Measurements from ENCODE around the gene ZNF260. TPM values are rescaled to one million over a fixed set of nuclear protein-coding genes. Genes with fewer than 3 reads are reported as not detected.

ZNF260 gene
- total and polyA plus RNA-seq, 2 of the 13 experiments (the other 11 are each of a cell fraction or from before 2014, with no cell fraction given): 2.8 to 10.5 TPM

DNA sequence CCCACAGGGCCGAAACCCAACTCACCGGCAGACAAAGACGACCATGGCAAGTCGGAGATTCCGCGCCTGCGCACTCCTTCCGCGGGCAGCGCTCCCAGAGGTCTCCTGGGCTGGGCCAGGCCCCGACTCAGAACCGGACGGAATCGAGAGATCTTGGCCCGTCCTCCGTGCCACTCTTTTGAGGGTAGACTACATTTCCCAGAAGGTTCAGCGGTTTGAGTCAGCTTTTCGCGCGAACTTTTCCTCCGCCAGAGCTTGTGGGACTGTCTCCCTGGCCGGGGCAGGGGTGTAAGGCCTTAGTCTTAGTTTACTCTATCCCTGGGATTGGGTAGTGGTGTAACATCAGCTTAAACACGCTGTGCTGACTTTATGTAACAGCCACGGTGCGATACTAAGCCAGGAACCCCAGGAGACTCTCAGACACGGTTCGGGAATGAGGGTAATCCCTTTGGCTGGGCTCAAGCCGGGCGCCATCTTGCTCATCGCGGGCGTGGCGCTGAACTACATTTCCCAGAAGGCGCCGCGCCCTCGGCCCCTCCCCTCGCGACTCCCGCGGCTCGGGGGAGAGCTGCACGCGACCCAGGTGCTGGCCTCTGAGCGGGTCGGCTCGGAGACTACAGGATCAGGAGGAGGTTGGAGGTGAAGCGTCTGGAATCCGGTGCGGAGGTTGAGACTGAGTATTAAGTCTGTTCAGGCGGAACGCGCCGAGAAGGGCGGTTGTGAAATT lies at the start of gene ZNF260 (continued):
- TF ChIP-seq, protein P1, sequence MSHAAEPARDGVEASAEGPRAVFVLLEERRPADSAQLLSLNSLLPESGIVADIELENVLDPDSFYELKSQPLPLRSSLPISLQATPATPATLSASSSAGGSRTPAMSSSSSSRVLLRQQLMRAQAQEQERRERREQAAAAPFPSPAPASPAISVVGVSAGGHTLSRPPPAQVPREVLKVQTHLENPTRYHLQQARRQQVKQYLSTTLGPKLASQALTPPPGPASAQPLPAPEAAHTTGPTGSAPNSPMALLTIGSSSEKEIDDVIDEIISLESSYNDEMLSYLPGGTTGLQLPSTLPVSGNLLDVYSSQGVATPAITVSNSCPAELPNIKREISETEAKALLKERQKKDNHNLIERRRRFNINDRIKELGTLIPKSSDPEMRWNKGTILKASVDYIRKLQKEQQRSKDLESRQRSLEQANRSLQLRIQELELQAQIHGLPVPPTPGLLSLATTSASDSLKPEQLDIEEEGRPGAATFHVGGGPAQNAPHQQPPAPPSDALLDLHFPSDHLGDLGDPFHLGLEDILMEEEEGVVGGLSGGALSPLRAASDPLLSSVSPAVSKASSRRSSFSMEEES (CRISPR knock-in tag; IDR thresholded peaks at IDR 0.05): no peak
- TF ChIP-seq POLR2A (IDR thresholded peaks at IDR 0.05; ENCODE audit: insufficient read depth in 1 of 2, low read depth in 2 of 2, low read length in 2 of 2): peak; percentile 77 to 90
- TF ChIP-seq SATB2 (CRISPR knock-in tag; IDR thresholded peaks at IDR 0.05): no peak
- TF ChIP-seq ZNF333 (CRISPR knock-in tag; IDR thresholded peaks at IDR 0.05; ENCODE audit: borderline replicate concordance): peak; percentile 88
- TF ChIP-seq, protein P2, sequence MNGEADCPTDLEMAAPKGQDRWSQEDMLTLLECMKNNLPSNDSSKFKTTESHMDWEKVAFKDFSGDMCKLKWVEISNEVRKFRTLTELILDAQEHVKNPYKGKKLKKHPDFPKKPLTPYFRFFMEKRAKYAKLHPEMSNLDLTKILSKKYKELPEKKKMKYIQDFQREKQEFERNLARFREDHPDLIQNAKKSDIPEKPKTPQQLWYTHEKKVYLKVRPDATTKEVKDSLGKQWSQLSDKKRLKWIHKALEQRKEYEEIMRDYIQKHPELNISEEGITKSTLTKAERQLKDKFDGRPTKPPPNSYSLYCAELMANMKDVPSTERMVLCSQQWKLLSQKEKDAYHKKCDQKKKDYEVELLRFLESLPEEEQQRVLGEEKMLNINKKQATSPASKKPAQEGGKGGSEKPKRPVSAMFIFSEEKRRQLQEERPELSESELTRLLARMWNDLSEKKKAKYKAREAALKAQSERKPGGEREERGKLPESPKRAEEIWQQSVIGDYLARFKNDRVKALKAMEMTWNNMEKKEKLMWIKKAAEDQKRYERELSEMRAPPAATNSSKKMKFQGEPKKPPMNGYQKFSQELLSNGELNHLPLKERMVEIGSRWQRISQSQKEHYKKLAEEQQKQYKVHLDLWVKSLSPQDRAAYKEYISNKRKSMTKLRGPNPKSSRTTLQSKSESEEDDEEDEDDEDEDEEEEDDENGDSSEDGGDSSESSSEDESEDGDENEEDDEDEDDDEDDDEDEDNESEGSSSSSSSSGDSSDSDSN (CRISPR knock-in tag; IDR thresholded peaks at IDR 0.05): peak; percentile 43; the same call in 1 of the 2 replicates
- TF ChIP-seq ZNF878 (CRISPR knock-in tag; IDR thresholded peaks at IDR 0.05): no peak
- peak; percentile 91 for TF ChIP-seq ATF1 (CRISPR knock-in tag; IDR thresholded peaks at IDR 0.05)
- TF ChIP-seq KDM2A (CRISPR knock-in tag; IDR thresholded peaks at IDR 0.05; ENCODE audit: borderline replicate concordance, low read depth): peak; percentile 74; the same call in 1 of the 2 replicates
- 0 out of 2 replicates have a peak, but pooled peaks have one; percentile 20 for TF ChIP-seq PAWR (CRISPR knock-in tag; IDR thresholded peaks at IDR 0.05; ENCODE audit: borderline replicate concordance)
- TF ChIP-seq ZNF782 (CRISPR knock-in tag; IDR thresholded peaks at IDR 0.05; ENCODE audit: borderline replicate concordance): peak; percentile 78; the same call in 1 of the 2 replicates
- TF ChIP-seq, protein P3, sequence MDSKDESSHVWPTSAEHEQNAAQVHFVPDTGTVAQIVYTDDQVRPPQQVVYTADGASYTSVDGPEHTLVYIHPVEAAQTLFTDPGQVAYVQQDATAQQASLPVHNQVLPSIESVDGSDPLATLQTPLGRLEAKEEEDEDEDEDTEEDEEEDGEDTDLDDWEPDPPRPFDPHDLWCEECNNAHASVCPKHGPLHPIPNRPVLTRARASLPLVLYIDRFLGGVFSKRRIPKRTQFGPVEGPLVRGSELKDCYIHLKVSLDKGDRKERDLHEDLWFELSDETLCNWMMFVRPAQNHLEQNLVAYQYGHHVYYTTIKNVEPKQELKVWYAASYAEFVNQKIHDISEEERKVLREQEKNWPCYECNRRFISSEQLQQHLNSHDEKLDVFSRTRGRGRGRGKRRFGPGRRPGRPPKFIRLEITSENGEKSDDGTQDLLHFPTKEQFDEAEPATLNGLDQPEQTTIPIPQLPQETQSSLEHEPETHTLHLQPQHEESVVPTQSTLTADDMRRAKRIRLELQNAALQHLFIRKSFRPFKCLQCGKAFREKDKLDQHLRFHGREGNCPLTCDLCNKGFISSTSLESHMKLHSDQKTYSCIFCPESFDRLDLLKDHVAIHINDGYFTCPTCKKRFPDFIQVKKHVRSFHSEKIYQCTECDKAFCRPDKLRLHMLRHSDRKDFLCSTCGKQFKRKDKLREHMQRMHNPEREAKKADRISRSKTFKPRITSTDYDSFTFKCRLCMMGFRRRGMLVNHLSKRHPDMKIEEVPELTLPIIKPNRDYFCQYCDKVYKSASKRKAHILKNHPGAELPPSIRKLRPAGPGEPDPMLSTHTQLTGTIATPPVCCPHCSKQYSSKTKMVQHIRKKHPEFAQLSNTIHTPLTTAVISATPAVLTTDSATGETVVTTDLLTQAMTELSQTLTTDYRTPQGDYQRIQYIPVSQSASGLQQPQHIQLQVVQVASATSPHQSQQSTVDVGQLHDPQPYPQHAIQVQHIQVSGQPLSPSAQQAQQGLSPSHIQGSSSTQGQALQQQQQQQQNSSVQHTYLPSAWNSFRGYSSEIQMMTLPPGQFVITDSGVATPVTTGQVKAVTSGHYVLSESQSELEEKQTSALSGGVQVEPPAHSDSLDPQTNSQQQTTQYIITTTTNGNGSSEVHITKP (CRISPR knock-in tag; IDR thresholded peaks at IDR 0.05; ENCODE audit: low read depth): no peak
- TF ChIP-seq ZNF501 (CRISPR knock-in tag; IDR thresholded peaks at IDR 0.05): peak; percentile 95
- TF ChIP-seq, protein P4, sequence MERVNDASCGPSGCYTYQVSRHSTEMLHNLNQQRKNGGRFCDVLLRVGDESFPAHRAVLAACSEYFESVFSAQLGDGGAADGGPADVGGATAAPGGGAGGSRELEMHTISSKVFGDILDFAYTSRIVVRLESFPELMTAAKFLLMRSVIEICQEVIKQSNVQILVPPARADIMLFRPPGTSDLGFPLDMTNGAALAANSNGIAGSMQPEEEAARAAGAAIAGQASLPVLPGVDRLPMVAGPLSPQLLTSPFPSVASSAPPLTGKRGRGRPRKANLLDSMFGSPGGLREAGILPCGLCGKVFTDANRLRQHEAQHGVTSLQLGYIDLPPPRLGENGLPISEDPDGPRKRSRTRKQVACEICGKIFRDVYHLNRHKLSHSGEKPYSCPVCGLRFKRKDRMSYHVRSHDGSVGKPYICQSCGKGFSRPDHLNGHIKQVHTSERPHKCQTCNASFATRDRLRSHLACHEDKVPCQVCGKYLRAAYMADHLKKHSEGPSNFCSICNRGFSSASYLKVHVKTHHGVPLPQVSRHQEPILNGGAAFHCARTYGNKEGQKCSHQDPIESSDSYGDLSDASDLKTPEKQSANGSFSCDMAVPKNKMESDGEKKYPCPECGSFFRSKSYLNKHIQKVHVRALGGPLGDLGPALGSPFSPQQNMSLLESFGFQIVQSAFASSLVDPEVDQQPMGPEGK (CRISPR knock-in tag; IDR thresholded peaks at IDR 0.05): peak; percentile 21
- TF ChIP-seq, protein P5, sequence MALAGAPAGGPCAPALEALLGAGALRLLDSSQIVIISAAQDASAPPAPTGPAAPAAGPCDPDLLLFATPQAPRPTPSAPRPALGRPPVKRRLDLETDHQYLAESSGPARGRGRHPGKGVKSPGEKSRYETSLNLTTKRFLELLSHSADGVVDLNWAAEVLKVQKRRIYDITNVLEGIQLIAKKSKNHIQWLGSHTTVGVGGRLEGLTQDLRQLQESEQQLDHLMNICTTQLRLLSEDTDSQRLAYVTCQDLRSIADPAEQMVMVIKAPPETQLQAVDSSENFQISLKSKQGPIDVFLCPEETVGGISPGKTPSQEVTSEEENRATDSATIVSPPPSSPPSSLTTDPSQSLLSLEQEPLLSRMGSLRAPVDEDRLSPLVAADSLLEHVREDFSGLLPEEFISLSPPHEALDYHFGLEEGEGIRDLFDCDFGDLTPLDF (CRISPR knock-in tag; IDR thresholded peaks at IDR 0.05): peak; percentile 90
- peak; percentile 50; the same call in 1 of the 2 replicates for TF ChIP-seq ZNF556 (CRISPR knock-in tag; IDR thresholded peaks at IDR 0.05; ENCODE audit: borderline replicate concordance)
- TF ChIP-seq CHCHD3 (CRISPR knock-in tag; IDR thresholded peaks at IDR 0.05): 0 out of 2 replicates have a peak, but pooled peaks have one; percentile 62

All from HepG2 (cell line).